Breast epithelium (tissue), 4 donors: ENCODE data around the gene TMEM115. TPM values are rescaled to one million over a fixed set of nuclear protein-coding genes. Genes with fewer than 3 reads are reported as not detected.

ENCODE experiments used
- DNase-seq, 2 donors: peaks; one replicate each; pipeline ENCODE4 v3.0.0-alpha.2; 2019; ENCODE audit warnings: low spot score in 2 of 2
- H3K27ac ChIP-seq, 2 donors: fragments of 200-600 bp; sonication (generic) in 1 of 2; one replicate each; pipeline ENCODE4 v1.5.1; 2016 to 2019; ENCODE audit warnings: mild to moderate bottlenecking in 1 of 2
- H3K27me3 ChIP-seq, 2 donors: fragments of 200-600 bp; sonication (generic) in 1 of 2; one replicate each; pipeline versions ENCODE4 v1.5.1 to v1.6.0; 2017 to 2019; ENCODE audit warnings: control low read depth in 1 of 2, mild to moderate bottlenecking in 1 of 2
- H3K36me3 ChIP-seq: fragments of 200-600 bp; one replicate; pipeline ENCODE4 v1.5.1; 2019
- H3K4me1 ChIP-seq, 2 donors: fragments of 200-600 bp; sonication (generic); one replicate each; pipeline ENCODE4 v1.5.1; 2016 to 2019; ENCODE audit warnings: control low read depth in 1 of 2
- H3K4me3 ChIP-seq, 3 donors: fragments of 200-600 bp; sonication (generic); 1 replicate in 2 of 3; 2 replicates in 1 of 3; pipeline ENCODE4 v1.5.1; 2016 to 2019; ENCODE audit warnings: mild to moderate bottlenecking in 3 of 3, moderate library complexity in 2 of 3
- H3K9me3 ChIP-seq, 2 donors: fragments of 200-600 bp; sonication (generic) in 1 of 2; one replicate each; pipeline ENCODE4 v1.5.1; 2016 to 2019; ENCODE audit warnings: control low read depth in 1 of 2
- POLR2A ChIP-seq: fragments of 450-650 bp; IDR thresholded peaks from one replicate; pipeline ENCODE4 v1.6.1; 2016; ENCODE audit warnings: antibody characterized with exemption, mild to moderate bottlenecking, moderate library complexity
- POLR2AphosphoS5 ChIP-seq, 3 donors: sonication (generic); formaldehyde crosslinking; IDR thresholded peaks; one replicate each; pipeline ENCODE4 v1.6.1; 2017; ENCODE audit warnings: antibody characterized with exemption in 3 of 3
- intact Hi-C: fragments of 100-400 bp; cut with DNase I; formaldehyde crosslinking; loops from one replicate; pipeline ENCODE4 v1.15.1; 2023; ENCODE audit warnings: low total_unique reads
- total RNA-seq, 3 donors: library from RNA; depleted of rRNA; stranded (reverse); fragments of >200 nt; gene quantifications; one replicate each; pipeline ENCODE4 v1.1.0, GENCODE V29; 2016
- TF ChIP-seq, protein P1 (sequence below), 3 donors: fragments of 450-650 bp; IDR thresholded peaks; one replicate each; pipeline ENCODE4 v1.5.1; 2016 to 2017; ENCODE audit warnings: antibody characterized with exemption in 3 of 3, mild to moderate bottlenecking in 3 of 3, moderate library complexity in 3 of 3

The TMEM115 gene
- total RNA-seq, 3 donors from 2014 or later = 46.7 to 67.3 (median 47.9) TPM

DNA sequence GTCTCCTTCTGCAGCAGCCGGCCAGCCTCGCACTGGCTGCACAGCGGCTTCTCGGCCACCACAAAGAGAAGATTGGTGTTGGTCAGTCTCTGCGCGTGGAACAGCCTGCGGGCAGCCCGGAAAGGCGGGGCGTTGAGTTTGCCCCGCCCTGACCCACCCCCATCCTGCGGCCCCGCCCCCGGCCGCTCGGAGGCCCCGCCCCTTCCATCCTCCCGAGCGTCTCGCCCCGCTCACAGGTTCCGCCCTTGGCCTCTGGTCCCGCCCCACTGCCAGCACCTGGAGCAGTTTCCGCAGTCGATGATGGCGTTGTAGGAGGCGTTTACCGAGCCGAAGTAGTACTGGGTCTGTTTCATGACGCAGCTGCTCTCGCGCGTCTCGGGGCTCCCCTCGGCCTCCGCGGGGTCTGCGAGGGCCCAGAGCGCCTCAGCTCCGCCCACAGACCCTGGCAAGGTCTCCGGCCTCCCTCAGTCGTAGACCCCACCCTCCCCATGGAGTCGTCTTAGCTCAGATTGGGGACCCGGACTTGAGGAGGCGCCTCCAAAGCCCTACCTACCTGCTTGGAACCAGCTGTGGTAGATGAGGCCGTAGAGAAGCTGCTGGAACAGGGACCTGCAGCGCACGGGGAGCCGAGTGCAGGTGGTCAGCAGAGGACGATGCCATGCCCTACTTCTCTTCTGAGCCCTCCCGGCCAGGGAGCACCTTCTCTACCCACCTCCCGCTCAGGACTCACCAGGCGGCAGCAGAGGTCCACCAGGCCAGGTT lies 5.9 kb upstream of the TMEM115 start:
- H3K36me3 ChIP-seq = no peaks in the 10 kb centered on the region
- H3K27ac ChIP-seq = peak overlapping the region; percentile 70 to 78
- no peaks in the 10 kb centered on the region for H3K4me1 ChIP-seq
- H3K27me3 ChIP-seq = no peaks in the 10 kb centered on the region
- TF ChIP-seq POLR2A (no peak), POLR2AphosphoS5 (IDR thresholded peaks at IDR 0.05) (peak in 2 of 3 donors; percentile 11 to 43)
- DNase-seq = peak; percentile 88 to 90
- H3K9me3 ChIP-seq = no peaks in the 10 kb centered on the region
- intact Hi-C loops = no loop called here
- H3K4me3 ChIP-seq = peak overlapping the region; percentile 51 to 94 (median 65)

DNA sequence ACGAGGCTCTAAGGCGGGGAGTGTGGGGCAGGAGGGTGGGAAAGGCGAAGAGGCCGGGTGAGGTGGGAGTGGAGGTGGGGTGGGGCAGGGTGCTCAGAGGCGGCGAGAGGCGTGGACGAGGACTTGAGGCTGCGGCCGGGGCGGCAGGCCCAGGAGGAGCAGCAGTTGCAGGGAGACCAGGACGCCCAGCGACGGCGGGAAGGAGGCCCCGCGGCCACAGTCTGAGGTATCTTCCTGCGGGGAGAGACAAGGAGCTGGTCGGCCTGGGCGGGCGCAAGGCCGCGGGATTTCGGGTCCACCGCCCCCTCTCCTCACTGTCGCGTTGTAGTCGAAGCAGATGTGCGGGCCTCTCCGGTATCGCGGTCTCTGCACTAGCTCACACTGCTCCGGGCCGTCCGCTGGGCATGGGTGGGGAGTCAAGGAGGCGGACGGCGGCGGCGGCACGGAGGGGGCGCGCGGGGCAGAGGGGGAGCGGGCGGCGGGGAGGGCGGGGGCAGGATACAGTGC lies 5.3 kb upstream of the TMEM115 start:
- intact Hi-C loops = no loop called here
- Histone ChIP-seq H3K27ac (peak overlapping the region; percentile 70 to 78), H3K36me3 (no peaks in the 10 kb centered on the region), H3K4me1 (no peaks in the 10 kb centered on the region), H3K9me3 (no peaks in the 10 kb centered on the region), H3K4me3 (peak overlapping the region; percentile 51 to 94 (median 65)), H3K27me3 (no peaks in the 10 kb centered on the region)
- no peak for DNase-seq
- TF ChIP-seq, protein P1, sequence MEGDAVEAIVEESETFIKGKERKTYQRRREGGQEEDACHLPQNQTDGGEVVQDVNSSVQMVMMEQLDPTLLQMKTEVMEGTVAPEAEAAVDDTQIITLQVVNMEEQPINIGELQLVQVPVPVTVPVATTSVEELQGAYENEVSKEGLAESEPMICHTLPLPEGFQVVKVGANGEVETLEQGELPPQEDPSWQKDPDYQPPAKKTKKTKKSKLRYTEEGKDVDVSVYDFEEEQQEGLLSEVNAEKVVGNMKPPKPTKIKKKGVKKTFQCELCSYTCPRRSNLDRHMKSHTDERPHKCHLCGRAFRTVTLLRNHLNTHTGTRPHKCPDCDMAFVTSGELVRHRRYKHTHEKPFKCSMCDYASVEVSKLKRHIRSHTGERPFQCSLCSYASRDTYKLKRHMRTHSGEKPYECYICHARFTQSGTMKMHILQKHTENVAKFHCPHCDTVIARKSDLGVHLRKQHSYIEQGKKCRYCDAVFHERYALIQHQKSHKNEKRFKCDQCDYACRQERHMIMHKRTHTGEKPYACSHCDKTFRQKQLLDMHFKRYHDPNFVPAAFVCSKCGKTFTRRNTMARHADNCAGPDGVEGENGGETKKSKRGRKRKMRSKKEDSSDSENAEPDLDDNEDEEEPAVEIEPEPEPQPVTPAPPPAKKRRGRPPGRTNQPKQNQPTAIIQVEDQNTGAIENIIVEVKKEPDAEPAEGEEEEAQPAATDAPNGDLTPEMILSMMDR (IDR thresholded peaks at IDR 0.05) = no peak
- TF ChIP-seq POLR2AphosphoS5 (IDR thresholded peaks at IDR 0.05) (no peak), POLR2A (no peak)

DNA sequence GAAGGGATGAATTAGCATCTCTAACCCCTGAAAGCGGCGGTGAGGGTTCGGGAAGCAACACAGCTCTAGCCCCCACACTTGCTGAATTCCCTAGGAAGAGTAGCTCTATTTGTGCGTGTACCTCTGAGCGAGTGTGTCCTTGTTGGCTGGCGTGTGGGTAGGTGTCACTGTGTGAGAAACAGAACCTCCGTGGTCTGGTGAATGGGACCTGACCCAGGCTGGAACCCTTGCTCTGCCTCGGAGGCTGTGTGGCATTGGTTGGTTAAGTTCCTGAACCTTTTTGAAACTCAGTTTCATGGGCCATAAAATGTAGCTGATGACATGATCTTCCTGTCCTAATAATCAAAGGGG lies 414 bp upstream of the TMEM115 start:
- Histone ChIP-seq H3K4me3 (peak overlapping the region; percentile 69 to 91 (median 74)), H3K4me1 (peaks cover 30 to 32% of the 10 kb centered on the region in 2 donors), H3K27me3 (no peaks in the 10 kb centered on the region), H3K27ac (no peak overlapping the region), H3K36me3 (no peaks in the 10 kb centered on the region), H3K9me3 (no peaks in the 10 kb centered on the region)
- intact Hi-C loops = no loop called here
- TF ChIP-seq POLR2AphosphoS5 (IDR thresholded peaks at IDR 0.05) (no peak), POLR2A (no peak)
- TF ChIP-seq, protein P1 (IDR thresholded peaks at IDR 0.05) = no peak
- DNase-seq = no peak

DNA sequence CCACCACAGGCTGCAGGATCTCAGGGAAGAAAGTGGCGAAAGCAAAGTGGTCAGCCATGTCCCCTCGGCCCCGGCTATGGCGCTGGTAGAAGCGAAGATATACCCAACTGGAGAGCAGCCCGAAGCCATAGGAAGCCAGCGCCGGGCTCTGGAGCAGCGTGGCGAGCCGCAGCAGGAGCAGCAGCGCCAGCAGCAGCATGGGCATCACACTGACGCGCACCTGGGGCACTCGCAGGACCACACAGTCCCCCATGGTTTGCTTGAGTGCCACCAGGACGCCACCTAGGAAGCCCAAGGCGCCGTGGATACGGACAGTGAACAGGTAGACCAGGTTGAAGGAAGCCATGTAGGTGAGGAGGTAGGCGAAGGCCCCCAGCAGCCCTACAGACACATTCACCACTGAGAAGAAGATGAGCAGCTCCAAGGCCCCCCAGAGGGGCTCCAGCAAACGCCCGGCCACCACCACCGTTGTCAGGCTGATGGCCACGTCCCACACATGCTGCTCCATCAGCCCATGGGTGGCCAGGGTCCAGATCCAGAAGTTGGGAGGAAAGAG lies 888 bp downstream of the TMEM115 start:
- peaks cover 7% of the 10 kb centered on the region for H3K36me3 ChIP-seq
- peak overlapping the region; percentile 89 to 93 for H3K27ac ChIP-seq
- H3K4me3 ChIP-seq = peak overlapping the region; percentile 69 to 91 (median 74)
- H3K4me1 ChIP-seq = peaks cover 30 to 32% of the 10 kb centered on the region in 2 donors
- intact Hi-C loops = no loop called here
- H3K27me3 ChIP-seq = no peaks in the 10 kb centered on the region
- TF ChIP-seq POLR2AphosphoS5 (IDR thresholded peaks at IDR 0.05) (no peak), POLR2A (no peak)
- TF ChIP-seq, protein P1 (IDR thresholded peaks at IDR 0.05) = no peak
- no peaks in the 10 kb centered on the region for H3K9me3 ChIP-seq
- DNase-seq = no peak

DNA sequence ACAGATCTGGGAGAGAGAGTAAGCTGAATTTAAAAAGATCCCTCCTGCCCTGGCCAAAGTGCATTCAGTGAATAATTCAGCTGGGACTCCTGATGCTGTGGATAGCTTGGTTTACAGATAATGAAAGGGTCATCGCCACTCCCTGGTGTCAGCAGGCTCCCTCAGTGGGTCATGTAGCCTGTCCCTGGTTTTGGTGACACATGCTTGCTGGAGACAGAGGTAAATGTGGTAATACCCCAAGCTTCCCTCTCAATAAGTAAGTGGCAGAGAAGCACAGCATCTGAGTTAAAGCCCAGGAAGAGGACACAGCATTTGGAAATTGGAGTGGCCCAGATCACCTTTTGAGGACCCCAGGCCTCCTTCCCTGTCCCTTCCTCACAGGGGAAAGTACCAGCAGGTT lies 1.8 kb downstream of the TMEM115 start:
- peaks cover 30 to 32% of the 10 kb centered on the region in 2 donors for H3K4me1 ChIP-seq
- no peak for TF ChIP-seq POLR2AphosphoS5 (IDR thresholded peaks at IDR 0.05)
- TF ChIP-seq, protein P1 (IDR thresholded peaks at IDR 0.05) = no peak
- intact Hi-C loops = no loop called here
- no peaks in the 10 kb centered on the region for H3K27me3 ChIP-seq
- H3K27ac ChIP-seq = peak overlapping the region; percentile 89 to 93
- no peak for DNase-seq
- H3K4me3 ChIP-seq = peak overlapping the region; percentile 69 to 91 (median 74)
- no peaks in the 10 kb centered on the region for H3K9me3 ChIP-seq
- H3K36me3 ChIP-seq = peaks cover 7% of the 10 kb centered on the region
